ENCODE measurements around the gene DNASE1L1.

Gene DNASE1L1

DNA sequence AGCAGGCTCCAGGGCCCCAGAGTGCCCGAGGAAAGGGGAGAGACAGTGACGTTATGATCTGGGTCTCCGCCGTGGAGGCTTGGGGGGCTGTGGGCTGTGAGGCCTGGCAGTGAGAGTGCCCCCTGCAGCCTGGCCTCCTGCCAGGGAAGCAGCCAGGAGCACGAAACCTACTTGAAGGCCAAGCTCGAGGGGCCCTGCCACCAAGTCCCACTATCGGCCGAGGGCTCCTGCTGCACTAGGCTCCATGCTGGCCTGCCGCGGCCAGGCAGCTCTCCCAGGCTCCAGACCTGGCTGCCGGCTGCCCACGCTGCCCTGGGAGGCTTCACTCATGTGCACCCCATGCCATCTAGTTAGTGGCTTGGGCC, 53.3 kb downstream of the DNASE1L1 start:
- DNase-seq (ENCODE audit: low read depth): no peak
- H3K4me3 ChIP-seq (ENCODE audit: low read depth, low read length): no peak overlapping the region
- TF ChIP-seq POLR2A (IDR thresholded peaks at IDR 0.05; ENCODE audit: extremely low read depth, insufficient read length) (no peak), MYC (IDR thresholded peaks at IDR 0.05; ENCODE audit: low read depth, low read length) (no peak)
- TF ChIP-seq, protein P1, sequence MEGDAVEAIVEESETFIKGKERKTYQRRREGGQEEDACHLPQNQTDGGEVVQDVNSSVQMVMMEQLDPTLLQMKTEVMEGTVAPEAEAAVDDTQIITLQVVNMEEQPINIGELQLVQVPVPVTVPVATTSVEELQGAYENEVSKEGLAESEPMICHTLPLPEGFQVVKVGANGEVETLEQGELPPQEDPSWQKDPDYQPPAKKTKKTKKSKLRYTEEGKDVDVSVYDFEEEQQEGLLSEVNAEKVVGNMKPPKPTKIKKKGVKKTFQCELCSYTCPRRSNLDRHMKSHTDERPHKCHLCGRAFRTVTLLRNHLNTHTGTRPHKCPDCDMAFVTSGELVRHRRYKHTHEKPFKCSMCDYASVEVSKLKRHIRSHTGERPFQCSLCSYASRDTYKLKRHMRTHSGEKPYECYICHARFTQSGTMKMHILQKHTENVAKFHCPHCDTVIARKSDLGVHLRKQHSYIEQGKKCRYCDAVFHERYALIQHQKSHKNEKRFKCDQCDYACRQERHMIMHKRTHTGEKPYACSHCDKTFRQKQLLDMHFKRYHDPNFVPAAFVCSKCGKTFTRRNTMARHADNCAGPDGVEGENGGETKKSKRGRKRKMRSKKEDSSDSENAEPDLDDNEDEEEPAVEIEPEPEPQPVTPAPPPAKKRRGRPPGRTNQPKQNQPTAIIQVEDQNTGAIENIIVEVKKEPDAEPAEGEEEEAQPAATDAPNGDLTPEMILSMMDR (IDR thresholded peaks at IDR 0.05; ENCODE audit: low read depth, low read length): no peak
- TF ChIP-seq, protein P2, sequence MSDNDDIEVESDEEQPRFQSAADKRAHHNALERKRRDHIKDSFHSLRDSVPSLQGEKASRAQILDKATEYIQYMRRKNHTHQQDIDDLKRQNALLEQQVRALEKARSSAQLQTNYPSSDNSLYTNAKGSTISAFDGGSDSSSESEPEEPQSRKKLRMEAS (IDR thresholded peaks at IDR 0.05; ENCODE audit: low read depth, low read length): no peak

DNA sequence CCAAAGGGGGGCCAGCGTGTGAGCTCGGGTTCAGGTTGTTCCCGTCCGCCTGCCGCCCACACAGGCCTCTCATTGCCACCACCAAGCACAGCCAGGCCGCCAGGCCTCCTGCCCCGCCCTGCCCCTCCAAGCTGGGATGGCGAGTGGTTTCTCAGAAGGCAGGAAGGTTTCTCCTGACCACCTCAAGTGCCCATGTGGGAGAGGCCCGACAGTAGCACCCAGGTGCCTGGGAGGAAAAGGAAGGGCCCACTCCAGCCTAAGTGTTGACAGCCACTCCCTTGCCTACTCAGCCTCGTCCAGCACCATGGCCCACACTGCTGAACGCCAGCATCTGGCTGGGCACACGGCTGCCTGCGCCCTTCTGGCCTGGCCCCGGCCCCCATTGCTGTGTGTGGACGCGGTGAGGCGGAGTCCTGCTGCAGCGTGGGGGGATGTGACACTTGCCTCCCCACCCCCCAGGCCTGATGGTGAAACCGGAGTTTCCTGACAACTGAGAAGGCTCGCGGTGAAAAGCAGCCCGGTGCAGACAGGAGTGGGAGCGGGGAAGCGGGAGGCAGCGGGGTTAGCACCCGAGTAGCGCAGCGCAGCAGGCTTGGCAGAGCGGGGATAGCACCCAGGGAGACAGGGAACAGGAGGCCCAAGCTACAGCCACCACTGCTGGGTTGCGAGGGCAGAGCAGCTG, 53.8 kb downstream of the DNASE1L1 start:
- TF ChIP-seq, protein P2 (IDR thresholded peaks at IDR 0.05; ENCODE audit: low read depth, low read length): no peak
- no peak for TF ChIP-seq MYC (IDR thresholded peaks at IDR 0.05; ENCODE audit: low read depth, low read length)
- TF ChIP-seq, protein P1 (IDR thresholded peaks at IDR 0.05; ENCODE audit: low read depth, low read length): no peak
- TF ChIP-seq POLR2A (IDR thresholded peaks at IDR 0.05; ENCODE audit: extremely low read depth, insufficient read length): no peak
- no peak for DNase-seq (ENCODE audit: low read depth)
- no peak overlapping the region for H3K4me3 ChIP-seq (ENCODE audit: low read depth, low read length)

DNA sequence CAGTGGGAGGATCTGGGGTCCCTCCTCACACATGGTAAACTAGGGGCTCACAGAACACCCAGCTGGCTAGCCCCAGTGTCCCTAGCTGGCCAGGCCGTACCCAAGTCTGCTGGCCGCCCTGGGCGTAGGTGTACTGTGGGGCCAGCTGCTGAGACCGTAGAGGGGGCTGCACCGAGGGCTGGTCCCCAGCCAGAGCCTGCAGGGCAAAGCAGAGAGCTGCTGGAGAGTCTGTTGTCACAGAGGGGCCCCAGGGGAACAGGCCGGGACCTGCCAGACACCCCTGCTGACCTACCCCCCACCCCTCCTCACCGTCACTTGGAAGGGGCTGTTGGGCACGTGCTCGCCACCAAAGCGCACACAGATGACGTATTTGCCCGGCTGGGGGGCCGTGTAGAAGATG, 54.5 kb downstream of the DNASE1L1 start:
- no peak overlapping the region for H3K4me3 ChIP-seq (ENCODE audit: low read depth, low read length)
- no peak for DNase-seq (ENCODE audit: low read depth)
- TF ChIP-seq POLR2A (IDR thresholded peaks at IDR 0.05; ENCODE audit: extremely low read depth, insufficient read length): no peak
- no peak for TF ChIP-seq MYC (IDR thresholded peaks at IDR 0.05; ENCODE audit: low read depth, low read length)
- TF ChIP-seq, protein P2 (IDR thresholded peaks at IDR 0.05; ENCODE audit: low read depth, low read length): no peak
- TF ChIP-seq, protein P1 (IDR thresholded peaks at IDR 0.05; ENCODE audit: low read depth, low read length): no peak

DNA sequence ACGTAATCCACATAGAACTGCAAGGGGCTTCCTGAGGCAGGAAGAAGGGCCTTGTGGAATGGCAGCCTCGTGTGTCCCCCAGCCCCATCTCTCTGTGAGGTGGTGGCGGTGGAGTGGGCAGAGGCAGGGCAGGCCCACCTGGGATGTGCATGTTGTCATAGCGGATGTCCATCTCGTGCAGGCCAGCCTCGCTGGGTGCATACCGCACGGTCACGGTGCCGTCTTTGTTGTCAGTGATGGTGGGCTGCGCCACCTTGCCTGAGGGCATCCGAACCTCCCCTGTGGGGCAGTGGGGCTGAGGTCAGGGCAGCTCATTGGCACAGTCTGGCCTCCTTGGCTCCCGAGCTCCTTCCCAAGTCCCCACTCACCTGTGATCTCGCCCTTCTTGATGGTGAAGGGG, 55.0 kb downstream of the DNASE1L1 start:
- TF ChIP-seq, protein P2 (IDR thresholded peaks at IDR 0.05; ENCODE audit: low read depth, low read length): no peak
- TF ChIP-seq MYC (IDR thresholded peaks at IDR 0.05; ENCODE audit: low read depth, low read length) (no peak), POLR2A (IDR thresholded peaks at IDR 0.05; ENCODE audit: extremely low read depth, insufficient read length) (no peak)
- TF ChIP-seq, protein P1 (IDR thresholded peaks at IDR 0.05; ENCODE audit: low read depth, low read length): no peak
- DNase-seq (ENCODE audit: low read depth): no peak
- no peak overlapping the region for H3K4me3 ChIP-seq (ENCODE audit: low read depth, low read length)

DNA sequence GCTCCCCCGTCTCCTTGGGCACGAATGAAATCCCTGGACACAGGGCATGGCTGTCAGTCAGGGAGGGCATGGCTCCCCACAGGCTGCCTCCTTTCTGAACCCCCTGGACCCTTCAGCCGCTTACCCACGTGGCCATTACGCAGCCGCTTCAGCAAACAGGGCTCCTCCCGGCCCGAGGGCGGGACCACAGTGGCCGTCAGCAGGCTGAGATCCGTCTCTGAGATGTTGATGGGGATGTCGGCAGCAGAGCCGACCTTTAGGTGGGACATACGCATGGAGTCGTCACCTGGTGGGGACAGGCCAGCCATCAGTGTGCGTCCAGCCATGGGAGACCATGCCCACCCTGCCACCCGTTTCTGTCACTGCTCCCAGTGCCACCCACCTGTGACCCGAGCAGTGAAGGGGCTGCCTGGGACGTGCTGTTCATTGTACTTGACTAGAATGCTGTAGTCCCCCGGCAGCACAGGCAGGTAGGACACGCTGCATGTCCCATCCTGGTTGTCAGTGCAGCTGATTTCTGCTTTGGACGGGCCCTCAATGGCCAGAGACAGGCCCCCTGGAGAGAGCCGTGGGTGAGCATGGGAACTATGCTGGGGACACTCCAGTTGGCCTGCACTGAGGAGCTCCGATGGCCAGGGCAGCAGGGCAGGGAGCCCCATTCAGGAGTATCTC, 55.7 kb downstream of the DNASE1L1 start:
- TF ChIP-seq POLR2A (IDR thresholded peaks at IDR 0.05; ENCODE audit: extremely low read depth, insufficient read length): no peak
- TF ChIP-seq MYC (IDR thresholded peaks at IDR 0.05; ENCODE audit: low read depth, low read length): no peak
- TF ChIP-seq, protein P1 (IDR thresholded peaks at IDR 0.05; ENCODE audit: low read depth, low read length): no peak
- TF ChIP-seq, protein P2 (IDR thresholded peaks at IDR 0.05; ENCODE audit: low read depth, low read length): no peak
- no peak overlapping the region for H3K4me3 ChIP-seq (ENCODE audit: low read depth, low read length)
- DNase-seq (ENCODE audit: low read depth): no peak
